PC-3 (cell line): ENCODE measurements around the gene GSN.

ENCODE experiments used
- CTCF ChIP-seq: fragments of 300-600 bp; sonication (generic); conservative IDR thresholded peaks from 2 replicates; pipeline ENCODE4 v1.5.1; 2017; ENCODE audit warnings: antibody characterized with exemption, low read depth, mild to moderate bottlenecking, low read length
- EZH2 ChIP-seq: fragments of 300-600 bp; sonication (generic); IDR thresholded peaks from one replicate; pipeline ENCODE4 v1.6.1; 2017; ENCODE audit warnings: antibody characterized with exemption, mild to moderate bottlenecking, low read length; ENCODE audit not compliant: unreplicated experiment
- EZH2phosphoT487 ChIP-seq: fragments of 300-600 bp; sonication (generic); IDR thresholded peaks from 2 replicates; pipeline ENCODE4 v1.6.1; 2018; ENCODE audit warnings: mild to moderate bottlenecking, antibody characterized with exemption, low read length, borderline replicate concordance

- no peak for TF ChIP-seq CTCF
- TF ChIP-seq EZH2 = no peak
- TF ChIP-seq EZH2phosphoT487 = no peak
These were observed 92.8 kb downstream of the GSN start for GRCh38 chr9:121360601-121361374.
